Ishikawa (cell line): ENCODE results near the gene LARP4B.

Source experiments
- CEBPB ChIP-seq: IDR thresholded peaks from 2 replicates; pipeline ENCODE4 v1.6.1; 2012
- CREB1 ChIP-seq: IDR thresholded peaks from 2 replicates; pipeline ENCODE4 v1.6.1; 2012; ENCODE audit warnings: low read depth
- EGR1 ChIP-seq: IDR thresholded peaks from 2 replicates; pipeline ENCODE4 v1.6.1; 2012
- EP300 ChIP-seq: IDR thresholded peaks from 2 replicates; pipeline ENCODE4 v1.6.1; 2012; ENCODE audit warnings: borderline replicate concordance
- FOXM1 ChIP-seq: IDR thresholded peaks from 2 replicates; pipeline ENCODE4 v1.6.1; 2012; ENCODE audit warnings: low read depth, borderline replicate concordance
- MAX ChIP-seq: IDR thresholded peaks from 2 replicates; pipeline ENCODE4 v1.6.1; 2012
- NFIC ChIP-seq: IDR thresholded peaks from 2 replicates; pipeline ENCODE4 v1.6.1; 2012
- RAD21 ChIP-seq: IDR thresholded peaks from 2 replicates; pipeline ENCODE4 v1.6.1; 2012; ENCODE audit warnings: low read depth
- REST ChIP-seq: IDR thresholded peaks from 2 replicates; pipeline ENCODE4 v1.6.1; 2012; ENCODE audit warnings: low read depth, mild to moderate bottlenecking
- TAF1 ChIP-seq: IDR thresholded peaks from 2 replicates; pipeline ENCODE4 v1.6.1; 2012; ENCODE audit warnings: low read depth, mild to moderate bottlenecking
- TCF12 ChIP-seq: IDR thresholded peaks from 2 replicates; pipeline ENCODE4 v1.6.1; 2012; ENCODE audit warnings: low read depth
- TEAD4 ChIP-seq: IDR thresholded peaks from 2 replicates; pipeline ENCODE4 v1.6.1; 2012
- USF1 ChIP-seq: IDR thresholded peaks from 2 replicates; pipeline ENCODE4 v1.6.1; 2012
- YY1 ChIP-seq: IDR thresholded peaks from 2 replicates; pipeline ENCODE4 v1.6.1; 2012; ENCODE audit warnings: low read depth
- ZBTB7A ChIP-seq: IDR thresholded peaks from 2 replicates; pipeline ENCODE4 v1.6.1; 2012; ENCODE audit warnings: low read depth

The LARP4B gene

DNA sequence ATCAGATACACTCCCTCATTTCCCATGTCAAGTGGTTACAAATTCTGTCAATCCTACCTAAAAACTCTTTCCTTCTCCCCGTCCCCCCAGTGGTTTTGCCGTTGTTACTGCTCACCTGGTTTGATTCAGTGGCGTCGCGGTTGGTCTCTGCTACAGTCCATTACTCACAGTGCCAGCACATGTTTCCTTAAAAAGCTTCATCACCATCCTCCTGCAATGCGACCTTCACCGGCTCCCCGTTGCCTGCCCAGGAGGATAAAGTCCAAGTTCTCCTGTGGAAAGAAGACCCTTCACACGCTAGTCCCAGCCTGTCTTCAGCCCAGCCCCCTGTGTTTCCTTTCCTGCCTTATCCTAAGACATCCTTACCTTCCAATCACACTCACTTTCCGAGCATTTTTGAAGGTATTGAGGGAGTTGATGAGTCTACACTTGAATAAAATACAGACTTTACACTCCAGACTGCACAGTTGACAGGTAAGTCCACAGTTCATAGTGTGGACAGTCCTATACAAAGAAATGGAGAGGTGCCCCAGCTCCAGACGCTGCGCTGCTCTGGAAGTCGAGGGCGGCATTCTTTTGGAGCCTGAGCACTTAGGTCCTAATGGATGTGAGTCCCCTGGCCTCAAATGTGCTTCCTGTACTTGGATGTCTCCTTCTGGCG is 3.4 kb upstream of the LARP4B start:
- no peak for TF ChIP-seq EP300
- no peak for TF ChIP-seq CREB1
- TF ChIP-seq TCF12, result no peak
- no peak for TF ChIP-seq EGR1
- no peak for TF ChIP-seq CEBPB
- no peak for TF ChIP-seq YY1
- TF ChIP-seq MAX, result no peak
- no peak for TF ChIP-seq REST
- TF ChIP-seq TAF1, result no peak

DNA sequence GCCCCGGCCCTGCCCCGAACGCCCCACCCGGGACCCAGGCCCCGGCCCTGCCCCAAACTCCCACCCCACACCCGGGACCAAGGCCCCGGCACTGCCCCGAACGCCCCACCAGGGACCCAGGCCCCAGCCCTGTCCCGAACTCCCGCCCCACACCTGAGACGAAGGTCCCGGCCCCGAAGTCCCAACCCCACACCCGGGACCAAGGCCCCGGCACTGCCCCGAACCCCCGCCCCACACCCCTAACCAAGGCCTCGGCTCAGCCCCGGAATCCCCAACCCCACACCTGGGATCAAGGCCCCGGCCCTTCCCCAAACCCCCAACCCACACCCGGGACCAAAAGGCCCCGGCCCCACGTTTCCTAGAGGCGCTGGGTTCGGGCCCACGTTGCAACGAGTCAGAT is 1.1 kb upstream of the LARP4B start:
- TF ChIP-seq CREB1, result no peak
- TF ChIP-seq TAF1, result no peak
- no peak for TF ChIP-seq RAD21
- TF ChIP-seq NFIC, result no peak
- TF ChIP-seq MAX, result no peak
- TF ChIP-seq CEBPB, result no peak
- TF ChIP-seq YY1, result no peak
- no peak for TF ChIP-seq TEAD4
- TF ChIP-seq REST, result no peak

DNA sequence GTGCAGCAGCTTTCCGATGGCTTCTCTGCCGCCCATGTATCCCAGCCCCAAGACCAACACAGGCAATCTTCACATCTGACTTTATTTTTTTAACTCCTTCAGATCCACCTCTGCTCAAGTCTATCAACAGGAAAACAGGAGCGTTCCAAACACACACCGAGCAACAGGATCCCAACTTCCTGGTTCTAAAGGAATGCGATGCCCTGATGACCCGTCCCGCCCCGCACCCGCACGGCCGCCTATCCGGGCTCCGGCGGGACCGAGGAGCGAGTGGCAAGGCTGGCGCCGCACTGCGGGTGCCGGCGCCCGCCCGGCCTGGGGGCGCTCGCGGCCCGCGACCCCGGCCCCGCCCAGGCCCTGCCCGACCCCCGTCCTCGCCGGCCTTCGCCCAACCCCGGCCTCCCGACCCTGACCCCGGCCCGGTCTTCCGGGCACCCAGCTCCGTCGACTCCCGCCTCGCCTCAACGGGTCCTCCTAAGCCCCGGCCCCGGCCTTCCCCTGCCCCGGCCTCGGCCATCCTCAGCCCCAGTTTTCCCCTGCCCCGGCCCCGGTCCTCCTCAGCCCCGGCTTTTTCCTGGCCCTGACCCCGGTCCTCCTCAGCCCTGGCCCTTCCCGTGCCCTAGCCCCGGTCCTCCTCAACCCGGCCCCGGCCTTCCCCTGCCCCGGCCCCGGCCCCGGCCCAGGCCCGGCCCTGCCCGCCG is 730 bp downstream of the LARP4B start:
- TF ChIP-seq RAD21 (no peak), TEAD4 (0 out of 2 replicates have a peak, but pooled peaks have one; percentile 26), YY1 (no peak; the same call in 1 of the 2 replicates), MAX (peak; percentile 34; the same call in 1 of the 2 replicates)

- TF ChIP-seq REST (no peak), TEAD4 (no peak), TCF12 (no peak), ZBTB7A (no peak), USF1 (no peak), YY1 (no peak), FOXM1 (no peak), NFIC (no peak), CREB1 (no peak), EGR1 (no peak), RAD21 (no peak), EP300 (no peak), MAX (no peak), CEBPB (no peak), TAF1 (no peak)
Observed at GRCh38 chr10:929960-930624, 1.4 kb downstream of the LARP4B start.
